Panc1 (cell line): ENCODE data around the gene OCEL1.

Experiments used
- POLR2AphosphoS5 ChIP-seq: IDR thresholded peaks from 2 replicates; pipeline ENCODE4 v1.6.1; 2012; ENCODE audit warnings: mild to moderate bottlenecking, low read depth, low read length, moderate library complexity
- SIN3A ChIP-seq: IDR thresholded peaks from 2 replicates; pipeline ENCODE4 v1.6.1; 2012; ENCODE audit warnings: low read depth, mild to moderate bottlenecking, low read length, moderate library complexity, borderline replicate concordance; ENCODE audit not compliant: insufficient read depth
- TCF7L2 ChIP-seq: IDR thresholded peaks from 2 replicates; pipeline ENCODE4 v1.6.1; 2011; ENCODE audit warnings: mild to moderate bottlenecking, low read depth, low read length, inconsistent platforms
- TF ChIP-seq, protein P1 (sequence below): fragments of 450-650 bp; IDR thresholded peaks from 2 replicates; pipeline ENCODE4 v1.5.1; 2017; ENCODE audit warnings: mild to moderate bottlenecking
- TF ChIP-seq, protein P2 (sequence below), 2 experiments: IDR thresholded peaks; 2 replicates each; pipeline ENCODE4 v1.6.1; 2011 to 2012; ENCODE audit warnings: low read depth in 2 of 2, control low read depth in 1 of 2, low read length in 1 of 2, mild to moderate bottlenecking in 1 of 2, moderate library complexity in 1 of 2; ENCODE audit not compliant: insufficient read depth in 1 of 2

DNA sequence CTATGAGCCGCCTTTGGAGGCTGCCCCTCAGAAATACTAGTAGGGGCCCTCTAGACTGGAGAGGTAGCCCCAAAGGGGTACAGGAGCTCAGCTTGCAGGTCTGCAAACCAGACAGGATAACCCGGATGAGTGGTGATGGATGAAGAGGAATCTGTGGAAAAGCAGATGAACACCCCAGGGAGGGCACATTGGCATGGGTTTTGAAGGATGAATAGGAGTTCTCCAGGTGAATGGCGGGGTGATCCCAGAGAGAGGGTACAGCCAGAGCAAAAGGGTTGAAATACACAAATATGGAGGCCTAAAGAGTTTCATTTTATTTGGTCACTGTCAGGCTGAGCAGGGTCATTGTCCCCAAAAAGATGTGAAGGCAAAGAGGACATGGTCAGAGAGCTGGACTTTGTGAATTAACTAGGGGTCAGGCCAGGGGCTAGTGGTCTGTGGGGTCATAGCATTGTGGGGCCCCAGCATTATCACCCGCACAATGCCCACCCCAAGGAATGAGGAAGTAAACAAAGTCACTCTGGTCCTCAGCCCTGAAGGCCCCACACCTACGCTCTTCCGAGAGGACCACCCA lies 14.9 kb downstream of the OCEL1 start:
- no peak for TF ChIP-seq POLR2AphosphoS5
- TF ChIP-seq, protein P1, sequence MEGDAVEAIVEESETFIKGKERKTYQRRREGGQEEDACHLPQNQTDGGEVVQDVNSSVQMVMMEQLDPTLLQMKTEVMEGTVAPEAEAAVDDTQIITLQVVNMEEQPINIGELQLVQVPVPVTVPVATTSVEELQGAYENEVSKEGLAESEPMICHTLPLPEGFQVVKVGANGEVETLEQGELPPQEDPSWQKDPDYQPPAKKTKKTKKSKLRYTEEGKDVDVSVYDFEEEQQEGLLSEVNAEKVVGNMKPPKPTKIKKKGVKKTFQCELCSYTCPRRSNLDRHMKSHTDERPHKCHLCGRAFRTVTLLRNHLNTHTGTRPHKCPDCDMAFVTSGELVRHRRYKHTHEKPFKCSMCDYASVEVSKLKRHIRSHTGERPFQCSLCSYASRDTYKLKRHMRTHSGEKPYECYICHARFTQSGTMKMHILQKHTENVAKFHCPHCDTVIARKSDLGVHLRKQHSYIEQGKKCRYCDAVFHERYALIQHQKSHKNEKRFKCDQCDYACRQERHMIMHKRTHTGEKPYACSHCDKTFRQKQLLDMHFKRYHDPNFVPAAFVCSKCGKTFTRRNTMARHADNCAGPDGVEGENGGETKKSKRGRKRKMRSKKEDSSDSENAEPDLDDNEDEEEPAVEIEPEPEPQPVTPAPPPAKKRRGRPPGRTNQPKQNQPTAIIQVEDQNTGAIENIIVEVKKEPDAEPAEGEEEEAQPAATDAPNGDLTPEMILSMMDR = no peak
- TF ChIP-seq SIN3A = no peak
- TF ChIP-seq, protein P2, sequence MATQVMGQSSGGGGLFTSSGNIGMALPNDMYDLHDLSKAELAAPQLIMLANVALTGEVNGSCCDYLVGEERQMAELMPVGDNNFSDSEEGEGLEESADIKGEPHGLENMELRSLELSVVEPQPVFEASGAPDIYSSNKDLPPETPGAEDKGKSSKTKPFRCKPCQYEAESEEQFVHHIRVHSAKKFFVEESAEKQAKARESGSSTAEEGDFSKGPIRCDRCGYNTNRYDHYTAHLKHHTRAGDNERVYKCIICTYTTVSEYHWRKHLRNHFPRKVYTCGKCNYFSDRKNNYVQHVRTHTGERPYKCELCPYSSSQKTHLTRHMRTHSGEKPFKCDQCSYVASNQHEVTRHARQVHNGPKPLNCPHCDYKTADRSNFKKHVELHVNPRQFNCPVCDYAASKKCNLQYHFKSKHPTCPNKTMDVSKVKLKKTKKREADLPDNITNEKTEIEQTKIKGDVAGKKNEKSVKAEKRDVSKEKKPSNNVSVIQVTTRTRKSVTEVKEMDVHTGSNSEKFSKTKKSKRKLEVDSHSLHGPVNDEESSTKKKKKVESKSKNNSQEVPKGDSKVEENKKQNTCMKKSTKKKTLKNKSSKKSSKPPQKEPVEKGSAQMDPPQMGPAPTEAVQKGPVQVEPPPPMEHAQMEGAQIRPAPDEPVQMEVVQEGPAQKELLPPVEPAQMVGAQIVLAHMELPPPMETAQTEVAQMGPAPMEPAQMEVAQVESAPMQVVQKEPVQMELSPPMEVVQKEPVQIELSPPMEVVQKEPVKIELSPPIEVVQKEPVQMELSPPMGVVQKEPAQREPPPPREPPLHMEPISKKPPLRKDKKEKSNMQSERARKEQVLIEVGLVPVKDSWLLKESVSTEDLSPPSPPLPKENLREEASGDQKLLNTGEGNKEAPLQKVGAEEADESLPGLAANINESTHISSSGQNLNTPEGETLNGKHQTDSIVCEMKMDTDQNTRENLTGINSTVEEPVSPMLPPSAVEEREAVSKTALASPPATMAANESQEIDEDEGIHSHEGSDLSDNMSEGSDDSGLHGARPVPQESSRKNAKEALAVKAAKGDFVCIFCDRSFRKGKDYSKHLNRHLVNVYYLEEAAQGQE (IDR thresholded peaks at IDR 0.05; ENCODE audit: insufficient read depth in 1 of 2, low read depth in 2 of 2, low read length in 1 of 2) = no peak
- TF ChIP-seq TCF7L2 = no peak
